C4-2B (cell line): ENCODE results near the gene WDR83.
"Not testable (repeated sequence)": the region's sequence is repeated elsewhere in the genome, so short reads cannot be mapped to it uniquely, and the experiment has no call there.

ENCODE experiments used
- H3K27ac ChIP-seq: fragments of 450-650 bp; 2 replicates; pipeline ENCODE4 v1.5.1; 2017
- CTCF ChIP-seq: fragments of 450-650 bp; conservative IDR thresholded peaks from 2 replicates; pipeline ENCODE4 v1.5.1; 2017; ENCODE audit warnings: mild to moderate bottlenecking
- ZFX ChIP-seq: fragments of 450-650 bp; IDR thresholded peaks from 2 replicates; pipeline ENCODE4 v1.6.1; 2017

WDR83 gene

GRCh38 chr19:12636631-12637030, 30.0 kb upstream of the WDR83 start:
- H3K27ac ChIP-seq = no peak overlapping the region
- TF ChIP-seq CTCF (no peak), ZFX (no peak)

- TF ChIP-seq CTCF = no peak
- TF ChIP-seq ZFX = no peak
- no peak overlapping the region for H3K27ac ChIP-seq
Measured at GRCh38 chr19:12638611-12639182, 27.9 kb upstream of the WDR83 start.

- TF ChIP-seq ZFX = no peak
- peak; percentile 80 for TF ChIP-seq CTCF
- no peak overlapping the region for H3K27ac ChIP-seq
Measured at GRCh38 chr19:12639901-12640613, 26.6 kb upstream of the WDR83 start.

GRCh38 chr19:12641456-12641855, 25.2 kb upstream of the WDR83 start:
- TF ChIP-seq CTCF = no peak
- no peak for TF ChIP-seq ZFX
- no peak overlapping the region for H3K27ac ChIP-seq

GRCh38 chr19:12642506-12642905, 24.1 kb upstream of the WDR83 start:
- no peak for TF ChIP-seq ZFX
- TF ChIP-seq CTCF = no peak
- H3K27ac ChIP-seq = no peak overlapping the region

GRCh38 chr19:12643716-12644115, 22.9 kb upstream of the WDR83 start:
- not testable (repeated sequence) for H3K27ac ChIP-seq

- TF ChIP-seq ZFX (no peak), CTCF (no peak)
- no peak overlapping the region for H3K27ac ChIP-seq
Measured at GRCh38 chr19:12646551-12646950, 20.1 kb upstream of the WDR83 start.

- H3K27ac ChIP-seq = no peak overlapping the region
- TF ChIP-seq ZFX (no peak), CTCF (no peak)
Measured at GRCh38 chr19:12647047-12647446, 19.6 kb upstream of the WDR83 start.
